GM21723 (cell line): Measurements from ENCODE around the gene WAPL.
A peak's percentile ranks its signal among the peaks of the same experiment; 100 is the strongest.
"Not testable (repeated sequence)": the region's sequence is repeated elsewhere in the genome, so short reads cannot be mapped to it uniquely, and the experiment has no call there.

Experiments
- ATAC-seq: cut with Tn5 transposase; IDR thresholded peaks from one replicate; pipeline ENCODE4 v1.9.1; 2021; ENCODE audit warnings: mild to moderate bottlenecking, moderate library complexity; ENCODE audit not compliant: unreplicated experiment

WAPL gene

DNA sequence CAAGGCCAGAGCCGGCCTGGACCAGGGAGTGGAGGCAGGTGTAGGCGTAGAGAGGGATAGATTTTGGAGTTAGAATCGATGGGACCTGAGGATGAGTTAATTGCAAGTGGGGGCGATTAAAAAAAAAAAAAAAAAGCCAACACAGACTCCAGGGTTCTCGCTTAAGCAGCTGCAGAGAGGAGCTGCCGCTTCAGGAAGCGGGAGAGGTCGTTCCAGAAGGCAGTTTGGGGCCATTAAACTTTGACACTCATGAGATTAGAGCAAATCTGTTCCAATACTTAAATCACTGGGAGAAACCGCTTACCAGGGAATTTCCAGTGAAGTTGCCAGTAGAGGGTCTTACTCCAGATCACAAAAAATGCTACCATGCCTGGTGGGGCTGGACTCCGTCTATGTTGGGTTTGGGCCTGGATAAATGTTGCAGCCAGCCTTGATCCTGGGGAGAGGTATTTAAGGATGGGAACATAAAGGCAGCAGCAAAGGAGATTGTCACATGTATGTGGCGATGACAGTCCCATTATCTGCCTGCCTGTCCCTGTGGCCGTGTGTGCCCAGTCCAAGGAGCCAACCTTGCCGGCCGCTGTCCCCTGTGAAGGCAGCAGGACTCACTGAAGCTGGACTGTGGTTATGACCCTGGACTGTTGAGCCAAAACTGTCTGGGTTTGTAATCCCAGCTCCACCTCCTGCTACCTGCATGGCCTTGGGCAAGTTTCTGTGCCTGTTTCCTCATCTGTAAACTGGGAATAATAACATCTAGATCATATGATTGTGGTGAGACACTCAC, 131.1 kb downstream of the WAPL start:
- ATAC-seq, result no peak

- peak; percentile 69 for ATAC-seq
These were observed 132.0 kb downstream of the WAPL start for GRCh38 chr10:86389441-86390193.

DNA sequence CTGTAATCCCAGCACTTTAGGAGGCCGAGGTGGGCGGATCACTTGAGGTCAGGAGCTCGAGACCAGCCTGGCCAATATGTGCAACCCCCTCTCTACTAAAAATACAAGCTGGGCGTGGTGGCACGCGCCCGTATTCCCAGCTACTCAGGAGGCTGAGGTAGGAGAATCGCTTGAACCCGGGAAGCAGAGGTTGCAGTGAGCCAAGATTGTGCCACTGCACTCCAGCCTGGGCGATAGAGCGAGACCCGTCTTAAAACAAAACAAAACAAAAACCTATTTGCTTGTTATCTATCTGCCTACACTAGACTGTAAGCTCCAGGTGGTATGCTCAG, 132.5 kb downstream of the WAPL start:
- not testable (repeated sequence) for ATAC-seq

GRCh38 chr10:86388119-86388704, 133.4 kb downstream of the WAPL start:
- no peak for ATAC-seq

DNA sequence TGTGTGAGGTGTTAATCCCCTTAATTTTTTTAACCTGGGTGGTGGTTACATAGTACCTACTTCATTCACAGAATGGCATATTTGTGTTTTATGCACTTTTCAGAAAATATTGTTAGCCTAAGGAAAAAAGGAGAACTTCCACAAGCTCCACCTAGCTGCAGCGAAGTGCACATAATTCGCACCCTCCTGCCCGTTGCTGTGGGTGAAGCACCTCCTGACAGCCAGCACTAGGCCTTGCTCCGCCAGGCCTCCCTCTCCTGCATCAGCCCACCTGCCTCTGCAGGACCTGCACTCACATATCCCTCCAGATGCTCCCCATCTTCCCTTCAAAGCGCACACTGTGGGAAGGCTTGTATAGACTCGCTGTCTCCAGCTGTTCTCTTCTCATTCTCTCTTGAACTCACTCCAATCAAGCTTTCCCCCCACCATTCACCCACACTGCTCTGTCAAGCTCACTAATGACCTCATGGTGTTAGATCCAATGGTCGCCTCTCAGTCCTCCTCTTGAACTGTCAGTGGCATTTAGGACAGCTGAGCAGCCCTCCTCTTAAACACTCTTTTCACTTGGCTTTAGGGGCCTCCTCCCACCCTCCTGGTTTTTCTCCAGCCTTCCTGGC, 134.3 kb downstream of the WAPL start:
- ATAC-seq, result no peak

DNA sequence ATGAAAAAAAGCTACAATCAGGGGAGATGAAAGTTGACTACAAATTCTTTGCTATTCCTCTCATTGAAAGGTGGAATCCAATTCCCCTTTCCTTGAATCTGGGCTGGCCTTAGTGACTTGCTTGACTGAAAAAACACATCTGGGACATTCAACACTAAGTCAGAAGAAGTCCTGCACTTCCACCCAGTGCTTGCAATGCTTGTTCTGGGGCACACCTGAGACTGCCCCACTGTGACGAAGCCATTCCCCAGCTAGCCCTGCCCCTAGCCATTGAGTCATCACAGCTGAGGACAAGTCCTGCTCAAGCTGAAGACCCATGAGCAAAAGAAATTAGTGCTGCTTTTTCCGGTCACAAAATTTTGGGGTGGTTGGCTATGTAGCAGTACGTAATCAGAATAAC, 135.8 kb downstream of the WAPL start:
- no peak for ATAC-seq
